Activated T-helper 1 cell treated with anti-CD3 and anti-CD28 coated beads, Interleukin-2, amount 50 U/mL, for 16 hours (primary cell): Measurements from ENCODE around the gene ZC3H12D.
"Not testable (repeated sequence)": the region's sequence is repeated elsewhere in the genome, so short reads cannot be mapped to it uniquely, and the experiment has no call there.

Experiments used
- DNase-seq, 2 donors: peaks; one replicate each; pipeline ENCODE4 v3.0.0-alpha.2; 2020; ENCODE audit warnings: low read depth in 1 of 2, low spot score in 1 of 2

ZC3H12D gene

GRCh38 chr6:149483849-149484655 is 762 bp downstream of the ZC3H12D start:
- DNase-seq = no peak

DNA sequence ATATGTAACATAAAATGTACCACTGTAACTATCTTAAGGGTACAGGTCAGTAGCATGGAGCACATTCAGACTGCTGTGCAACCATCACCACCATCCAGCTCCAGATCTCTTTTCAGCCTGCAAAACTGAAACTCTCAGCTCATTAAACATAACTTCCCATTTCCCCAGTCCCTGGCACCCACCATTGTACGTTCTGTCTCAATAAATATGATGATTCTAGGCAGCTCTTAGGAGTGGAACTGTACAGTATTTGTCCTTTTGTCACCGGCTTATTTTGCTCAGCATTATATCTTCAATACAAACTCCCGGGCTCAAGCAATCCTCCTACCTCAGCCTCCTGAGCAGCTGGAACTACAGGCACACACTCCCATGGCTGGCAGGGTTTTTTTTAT is 1.5 kb downstream of the ZC3H12D start:
- DNase-seq = no peak

- no peak for DNase-seq
Measured at GRCh38 chr6:149482545-149483333, 2.1 kb downstream of the ZC3H12D start.

- DNase-seq = no peak
Measured at GRCh38 chr6:149480502-149481280, 4.1 kb downstream of the ZC3H12D start.

DNA sequence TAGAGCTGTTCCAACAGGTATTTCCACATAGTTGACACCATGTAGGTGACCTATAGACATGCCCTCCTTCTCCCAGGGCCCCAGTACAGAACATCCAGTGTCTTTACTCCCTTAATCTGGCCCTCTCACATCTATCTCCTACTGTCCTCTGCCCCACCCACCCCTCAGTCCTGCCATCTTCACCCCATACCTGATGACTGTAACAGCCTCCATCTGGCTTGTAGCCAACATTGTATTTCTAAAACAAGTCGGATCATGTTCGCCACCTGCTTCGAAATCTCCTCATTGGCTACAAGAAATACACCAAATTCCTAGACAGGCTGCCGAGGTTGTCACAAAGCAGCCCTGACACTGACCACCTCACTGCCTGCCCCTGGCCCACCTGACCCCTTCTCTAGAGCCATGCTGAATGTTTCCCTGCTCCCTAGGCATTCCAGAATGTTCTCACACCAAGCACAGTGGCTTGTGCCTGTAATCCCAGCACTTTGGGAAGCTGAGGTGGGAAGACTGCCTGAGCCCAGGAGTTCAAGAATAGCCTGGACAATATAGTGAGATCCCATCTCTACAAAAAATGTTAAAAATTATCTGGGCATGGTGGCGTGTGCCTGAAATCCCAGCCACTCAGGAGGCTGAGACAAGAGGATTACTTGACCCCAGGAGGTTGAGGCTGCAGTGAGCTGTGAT is 6.0 kb downstream of the ZC3H12D start:
- DNase-seq = no peak

DNA sequence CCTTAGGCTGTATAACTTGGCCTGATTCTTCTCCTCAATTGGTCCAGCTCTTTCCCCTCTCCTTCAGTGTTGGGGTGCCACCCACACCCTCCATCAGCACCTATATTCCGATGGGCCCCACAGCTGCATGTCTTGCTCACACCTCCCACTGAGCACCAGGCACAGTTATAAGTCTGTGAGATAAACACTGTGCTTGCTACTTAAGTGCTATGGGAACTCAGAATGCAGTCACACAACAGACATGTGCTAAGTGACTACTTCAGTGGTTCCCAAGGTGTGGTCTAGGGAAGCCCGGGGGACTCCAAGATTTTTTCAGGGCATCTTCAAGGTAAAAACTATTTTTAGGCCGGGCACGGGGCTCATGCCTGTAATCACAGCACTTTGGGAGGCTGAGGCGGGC is 7.3 kb downstream of the ZC3H12D start:
- no peak for DNase-seq

- DNase-seq = no peak
Measured at GRCh38 chr6:149476789-149477455, 7.9 kb downstream of the ZC3H12D start.

- DNase-seq = no peak
Measured at GRCh38 chr6:149474108-149474935, 10.5 kb downstream of the ZC3H12D start.

DNA sequence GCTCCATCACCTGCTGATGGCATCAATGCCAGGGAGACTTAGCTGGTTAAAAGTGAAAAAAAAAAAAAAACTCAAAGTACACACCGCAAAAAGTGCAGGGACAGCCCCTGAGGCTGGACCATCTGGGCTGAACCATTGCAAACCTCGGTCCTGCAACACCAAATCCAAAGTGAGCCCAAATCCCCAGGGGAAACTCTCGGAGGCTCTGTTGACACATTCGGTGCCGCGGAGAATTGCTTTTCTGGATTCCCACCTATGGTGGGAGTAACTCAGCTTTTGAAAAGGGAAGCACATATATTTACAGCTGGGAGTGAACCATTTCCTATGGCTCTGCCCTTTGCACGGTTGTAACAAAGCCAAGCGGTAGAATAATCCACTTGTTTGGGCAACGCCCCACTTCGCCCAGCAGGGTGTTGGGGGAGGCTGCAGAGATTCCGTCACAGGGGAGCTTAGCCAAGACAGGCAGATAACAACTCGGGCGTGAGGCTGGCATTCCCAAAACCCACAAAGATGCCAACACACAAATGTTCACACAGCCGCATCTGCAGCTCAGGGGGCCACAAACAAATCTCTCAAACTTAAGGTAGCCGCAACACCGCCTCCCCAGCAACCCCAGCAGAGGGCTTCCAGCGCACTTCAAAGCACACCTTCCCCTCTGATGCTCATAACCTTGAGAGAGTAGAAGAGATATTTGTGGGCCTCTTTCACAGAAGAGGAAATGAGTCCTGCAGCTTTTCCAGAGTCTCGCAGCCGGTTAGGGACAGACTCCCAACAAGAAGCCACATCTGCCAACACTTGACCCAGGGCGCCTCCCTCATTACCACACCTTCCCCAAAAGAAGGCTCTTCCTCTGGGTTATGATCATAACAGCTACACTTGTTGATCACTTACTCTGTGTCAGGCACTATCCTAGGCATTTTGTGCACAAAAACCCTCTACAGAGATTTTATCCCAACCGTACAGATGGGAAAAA is 11.4 kb downstream of the ZC3H12D start:
- DNase-seq = no peak

DNA sequence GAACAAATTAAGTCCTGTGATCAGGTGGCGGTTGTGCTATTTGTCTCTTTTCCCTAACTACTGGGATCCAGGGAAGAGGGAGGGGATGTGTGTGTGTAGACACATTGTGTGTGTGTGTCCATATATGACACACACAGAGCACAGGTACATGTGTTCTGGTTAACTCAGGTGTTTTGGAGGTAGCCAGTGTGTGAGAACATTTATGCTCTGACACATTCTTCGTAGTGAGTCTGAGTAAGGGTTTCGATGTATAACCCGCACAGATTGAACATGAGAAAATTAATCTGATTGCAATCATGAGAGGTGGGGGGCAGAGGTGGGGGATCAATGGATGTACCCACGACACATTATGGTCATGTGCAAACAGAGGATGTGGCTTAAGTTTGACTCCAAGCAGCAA is 12.6 kb downstream of the ZC3H12D start:
- no peak for DNase-seq

GRCh38 chr6:149471801-149472200 is 13.0 kb downstream of the ZC3H12D start:
- DNase-seq = no peak

DNA sequence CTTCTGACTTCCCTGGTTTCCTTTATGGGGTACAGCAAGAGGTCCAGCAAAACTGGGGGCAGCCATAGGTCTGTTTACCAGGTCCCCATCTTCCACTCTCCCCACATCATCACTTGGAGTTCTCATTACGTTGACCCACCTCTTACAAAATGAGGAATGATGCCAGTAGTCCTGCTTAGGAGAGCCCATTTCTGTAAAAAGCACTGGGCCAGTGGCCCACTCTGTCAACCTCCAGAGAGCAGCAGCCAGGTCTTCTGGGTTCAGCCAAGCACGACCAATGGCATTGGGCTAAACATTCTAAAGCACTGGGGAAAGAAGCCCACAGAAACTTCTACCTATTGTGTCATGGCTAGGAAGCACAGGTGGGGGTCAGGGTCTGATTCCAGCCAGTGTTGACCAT is 13.9 kb downstream of the ZC3H12D start:
- no peak for DNase-seq

GRCh38 chr6:149468179-149468578 is 16.6 kb downstream of the ZC3H12D start:
- DNase-seq = no peak

DNA sequence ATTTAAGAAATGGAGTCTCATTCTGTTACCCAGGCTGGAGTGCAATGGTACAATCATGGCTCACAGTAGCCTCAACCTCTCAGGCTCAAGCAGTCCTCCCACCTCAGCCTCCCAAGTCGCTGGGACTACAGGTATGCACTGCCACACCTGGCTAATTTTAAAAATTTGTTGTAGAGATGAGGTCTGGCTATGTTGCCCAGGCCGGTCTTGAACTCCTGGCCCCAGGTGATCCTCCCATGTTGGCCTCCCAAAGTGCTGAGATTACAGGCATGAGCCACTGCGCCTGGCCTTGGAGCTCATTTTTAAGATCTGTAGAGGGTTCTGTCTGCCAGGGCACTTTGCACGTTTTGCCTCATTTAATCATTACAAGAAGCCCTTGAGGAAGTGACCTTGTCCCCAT is 17.5 kb downstream of the ZC3H12D start:
- no peak for DNase-seq

- no peak for DNase-seq
Measured at GRCh38 chr6:149464411-149464810, 20.4 kb downstream of the ZC3H12D start.

- DNase-seq = no peak
Measured at GRCh38 chr6:149463781-149464180, 21.0 kb downstream of the ZC3H12D start.

DNA sequence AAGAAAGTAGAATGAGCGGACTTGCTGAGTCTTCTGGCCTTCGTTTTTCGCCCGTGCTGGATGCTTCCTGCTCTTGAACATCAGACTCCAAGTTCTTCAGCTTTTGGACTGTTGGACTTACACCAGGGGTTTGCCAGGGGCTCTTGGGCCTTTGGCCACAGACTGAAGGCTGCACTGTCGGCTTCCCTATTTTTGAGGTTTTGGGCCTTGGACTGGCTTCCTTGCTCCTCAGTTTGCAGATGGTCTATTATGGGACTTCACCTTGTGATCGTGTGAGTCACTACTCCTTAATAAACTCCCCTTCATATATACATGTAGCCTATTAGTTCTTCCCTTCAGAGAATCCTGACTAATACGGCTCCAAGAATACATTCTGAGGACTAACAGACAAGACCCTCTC is 22.1 kb downstream of the ZC3H12D start:
- not testable (repeated sequence) for DNase-seq

GRCh38 chr6:149461670-149462069 is 23.1 kb downstream of the ZC3H12D start:
- DNase-seq = no peak

DNA sequence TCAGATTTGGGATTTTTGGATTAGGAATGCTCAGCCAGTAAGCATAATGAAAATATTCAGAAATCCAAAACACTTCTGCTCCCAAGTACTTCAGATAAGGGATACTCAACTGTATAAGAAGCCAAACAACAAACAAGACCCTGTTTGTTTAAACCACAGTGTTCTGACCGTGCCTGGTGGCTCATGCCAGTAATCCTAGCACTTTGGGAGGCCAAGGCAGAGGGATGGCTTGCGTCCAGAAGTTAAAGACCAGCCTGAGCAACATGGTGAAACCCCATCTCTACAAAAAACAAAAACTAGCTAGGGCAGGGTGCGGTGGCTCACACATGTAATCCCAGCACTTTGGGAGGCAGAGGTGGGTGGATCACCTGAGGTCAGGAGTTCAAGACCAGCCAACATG is 24.6 kb downstream of the ZC3H12D start:
- not testable (repeated sequence) for DNase-seq
